ENCODE measurements around the gene SH3BP2. TPM values are rescaled to one million over a fixed set of nuclear protein-coding genes. Genes with fewer than 3 reads are reported as not detected.

The SH3BP2 gene
- total and polyA plus RNA-seq, 9 donors, result 20.9 to 34.8 (median 26.5) TPM

GRCh38 chr4:2859514-2859913 lies 66.6 kb downstream of the SH3BP2 start:
- Histone ChIP-seq H3K9me3 (replicated peaks; ENCODE audit: control insufficient read depth, low read depth, low read length) (no peaks in the 10 kb centered on the region), H3K27me3 (ENCODE audit: control insufficient read depth, insufficient read depth, low read length) (no peaks in the 10 kb centered on the region), H3K4me3 (ENCODE audit: low read length) (no peak overlapping the region), H3K4me1 (ENCODE audit: control insufficient read depth, insufficient read depth, low read length) (peaks cover 44% of the 10 kb centered on the region), H3K27ac (ENCODE audit: low read length) (peak overlapping the region; percentile 44), H3K36me3 (ENCODE audit: control insufficient read depth, insufficient read depth, low read length) (peaks cover 4% of the 10 kb centered on the region)
- no peak for DNase-seq
- no CpG with 5 or more reads among the region's 3 CpGs for WGBS (ENCODE audit: insufficient coverage)

GRCh38 chr4:2860391-2861348 lies 67.8 kb downstream of the SH3BP2 start:
- H3K27ac ChIP-seq (ENCODE audit: low read length), result peak overlapping the region; percentile 36
- H3K4me1 ChIP-seq (ENCODE audit: control insufficient read depth, insufficient read depth, low read length), result peaks cover 44% of the 10 kb centered on the region
- no peaks in the 10 kb centered on the region for H3K9me3 ChIP-seq (replicated peaks; ENCODE audit: control insufficient read depth, low read depth, low read length)
- no peak overlapping the region for H3K4me3 ChIP-seq (ENCODE audit: low read length)
- DNase-seq, result no peak
- WGBS (ENCODE audit: insufficient coverage), result 27% methylated on average over 1 of the region's 6 CpGs
- H3K27me3 ChIP-seq (ENCODE audit: control insufficient read depth, insufficient read depth, low read length), result no peaks in the 10 kb centered on the region
- no peaks in the 10 kb centered on the region for H3K36me3 ChIP-seq (ENCODE audit: control insufficient read depth, insufficient read depth, low read length)

GRCh38 chr4:2861631-2862436 lies 68.9 kb downstream of the SH3BP2 start:
- Histone ChIP-seq H3K4me1 (ENCODE audit: control insufficient read depth, insufficient read depth, low read length) (peaks cover 47% of the 10 kb centered on the region), H3K27me3 (ENCODE audit: control insufficient read depth, insufficient read depth, low read length) (no peaks in the 10 kb centered on the region), H3K9me3 (replicated peaks; ENCODE audit: control insufficient read depth, low read depth, low read length) (no peaks in the 10 kb centered on the region), H3K4me3 (ENCODE audit: low read length) (no peak overlapping the region), H3K27ac (ENCODE audit: low read length) (peak overlapping the region; percentile 15), H3K36me3 (ENCODE audit: control insufficient read depth, insufficient read depth, low read length) (peaks cover 1% of the 10 kb centered on the region)
- DNase-seq, result peak; percentile 65
- no CpG with 5 or more reads among the region's 4 CpGs for WGBS (ENCODE audit: insufficient coverage)

DNA sequence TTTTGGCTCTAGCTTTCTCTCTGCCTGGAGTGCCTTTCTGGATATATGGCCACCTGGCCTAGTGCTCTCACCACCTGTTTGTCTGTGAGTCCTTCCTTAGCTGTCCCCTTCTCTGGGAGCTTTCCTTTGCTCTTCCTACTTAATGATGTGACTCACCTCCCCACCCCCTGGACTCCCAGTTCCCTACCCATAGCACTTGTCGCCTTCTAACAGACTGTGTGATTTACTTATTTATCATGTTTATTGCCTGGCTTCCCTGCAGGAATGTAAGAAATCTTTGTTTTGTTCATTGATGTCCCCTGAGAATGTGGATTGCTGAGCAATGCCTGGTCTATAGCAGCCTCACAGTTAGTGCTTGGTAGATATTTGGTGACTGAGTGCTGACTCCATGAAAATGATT lies 69.6 kb downstream of the SH3BP2 start:
- Histone ChIP-seq H3K9me3 (replicated peaks; ENCODE audit: control insufficient read depth, low read depth, low read length) (no peaks in the 10 kb centered on the region), H3K27me3 (ENCODE audit: control insufficient read depth, insufficient read depth, low read length) (no peaks in the 10 kb centered on the region), H3K4me3 (ENCODE audit: low read length) (no peak overlapping the region), H3K27ac (ENCODE audit: low read length) (peak overlapping the region; percentile 8), H3K4me1 (ENCODE audit: control insufficient read depth, insufficient read depth, low read length) (peaks cover 54% of the 10 kb centered on the region), H3K36me3 (ENCODE audit: control insufficient read depth, insufficient read depth, low read length) (peaks cover 3% of the 10 kb centered on the region)
- no peak for DNase-seq
- WGBS (ENCODE audit: insufficient coverage), result no CpG with 5 or more reads among the region's 1 CpG

GRCh38 chr4:2863649-2864048 lies 70.8 kb downstream of the SH3BP2 start:
- Histone ChIP-seq H3K4me3 (ENCODE audit: low read length) (no peak overlapping the region), H3K4me1 (ENCODE audit: control insufficient read depth, insufficient read depth, low read length) (peaks cover 60% of the 10 kb centered on the region), H3K9me3 (replicated peaks; ENCODE audit: control insufficient read depth, low read depth, low read length) (no peaks in the 10 kb centered on the region), H3K27me3 (ENCODE audit: control insufficient read depth, insufficient read depth, low read length) (no peaks in the 10 kb centered on the region), H3K36me3 (ENCODE audit: control insufficient read depth, insufficient read depth, low read length) (peaks cover 7% of the 10 kb centered on the region), H3K27ac (ENCODE audit: low read length) (no peak overlapping the region)
- DNase-seq, result no peak

GRCh38 chr4:2865196-2865780 lies 72.4 kb downstream of the SH3BP2 start:
- H3K27me3 ChIP-seq (ENCODE audit: control insufficient read depth, insufficient read depth, low read length), result no peaks in the 10 kb centered on the region
- H3K36me3 ChIP-seq (ENCODE audit: control insufficient read depth, insufficient read depth, low read length), result peaks cover 7% of the 10 kb centered on the region
- H3K27ac ChIP-seq (ENCODE audit: low read length), result no peak overlapping the region
- no peaks in the 10 kb centered on the region for H3K9me3 ChIP-seq (replicated peaks; ENCODE audit: control insufficient read depth, low read depth, low read length)
- no CpG with 5 or more reads among the region's 2 CpGs for WGBS (ENCODE audit: insufficient coverage)
- peaks cover 61% of the 10 kb centered on the region for H3K4me1 ChIP-seq (ENCODE audit: control insufficient read depth, insufficient read depth, low read length)
- no peak for DNase-seq
- no peak overlapping the region for H3K4me3 ChIP-seq (ENCODE audit: low read length)

DNA sequence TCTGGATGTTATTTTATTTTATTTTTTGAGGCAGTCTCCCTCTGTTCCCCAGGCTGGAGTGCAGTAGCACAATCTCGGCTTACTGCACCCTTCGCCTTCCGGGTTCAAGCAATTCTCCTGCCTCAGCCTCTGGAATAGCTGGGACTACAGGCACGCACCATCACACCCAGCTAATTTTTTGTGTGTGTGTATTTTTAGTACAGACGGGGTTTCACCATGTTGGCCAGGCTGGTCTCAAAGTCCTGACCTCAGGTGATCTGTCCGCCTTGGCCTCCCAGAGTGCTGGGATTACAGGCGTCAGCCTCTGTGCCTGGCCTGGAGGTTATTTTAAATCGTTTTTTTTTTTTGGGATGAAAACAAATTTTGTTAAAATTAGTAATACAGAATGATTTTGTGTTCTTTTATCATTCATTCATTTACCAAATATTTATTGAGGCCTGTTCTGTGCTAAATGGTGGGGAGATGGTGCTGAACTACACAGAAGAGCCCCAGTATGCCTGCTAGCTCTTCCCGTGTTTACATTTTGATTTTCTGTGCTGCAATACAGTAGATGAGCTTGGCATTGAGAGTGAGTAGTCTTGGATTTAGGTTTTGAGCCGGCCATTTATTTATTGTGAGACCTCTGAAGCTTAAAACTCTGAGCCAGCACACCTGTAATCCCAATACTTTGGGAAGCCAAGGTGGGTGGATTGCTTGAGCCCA lies 73.4 kb downstream of the SH3BP2 start:
- 20% methylated on average over 1 of the region's 10 CpGs for WGBS (ENCODE audit: insufficient coverage)
- H3K4me3 ChIP-seq (ENCODE audit: low read length), result no peak overlapping the region
- H3K27ac ChIP-seq (ENCODE audit: low read length), result no peak overlapping the region
- peaks cover 54% of the 10 kb centered on the region for H3K4me1 ChIP-seq (ENCODE audit: control insufficient read depth, insufficient read depth, low read length)
- no peaks in the 10 kb centered on the region for H3K27me3 ChIP-seq (ENCODE audit: control insufficient read depth, insufficient read depth, low read length)
- H3K36me3 ChIP-seq (ENCODE audit: control insufficient read depth, insufficient read depth, low read length), result peaks cover 7% of the 10 kb centered on the region
- no peak for DNase-seq
- H3K9me3 ChIP-seq (replicated peaks; ENCODE audit: control insufficient read depth, low read depth, low read length), result no peaks in the 10 kb centered on the region

- peak overlapping the region; percentile 88 for H3K27ac ChIP-seq (ENCODE audit: low read length)
- H3K4me1 ChIP-seq (ENCODE audit: control insufficient read depth, insufficient read depth, low read length), result peaks cover 50% of the 10 kb centered on the region
- no peak overlapping the region for H3K4me3 ChIP-seq (ENCODE audit: low read length)
- H3K9me3 ChIP-seq (replicated peaks; ENCODE audit: control insufficient read depth, low read depth, low read length), result no peaks in the 10 kb centered on the region
- no peak for DNase-seq
- H3K27me3 ChIP-seq (ENCODE audit: control insufficient read depth, insufficient read depth, low read length), result no peaks in the 10 kb centered on the region
- peaks cover 7% of the 10 kb centered on the region for H3K36me3 ChIP-seq (ENCODE audit: control insufficient read depth, insufficient read depth, low read length)
- 89% methylated on average over 3 of the region's 5 CpGs for WGBS (ENCODE audit: insufficient coverage)
Measured at GRCh38 chr4:2866891-2867290, 74.0 kb downstream of the SH3BP2 start.

- peaks cover 42% of the 10 kb centered on the region for H3K4me1 ChIP-seq (ENCODE audit: control insufficient read depth, insufficient read depth, low read length)
- no peaks in the 10 kb centered on the region for H3K27me3 ChIP-seq (ENCODE audit: control insufficient read depth, insufficient read depth, low read length)
- H3K9me3 ChIP-seq (replicated peaks; ENCODE audit: control insufficient read depth, low read depth, low read length), result no peaks in the 10 kb centered on the region
- peak overlapping the region; percentile 88 for H3K27ac ChIP-seq (ENCODE audit: low read length)
- H3K4me3 ChIP-seq (ENCODE audit: low read length), result no peak overlapping the region
- peaks cover 7% of the 10 kb centered on the region for H3K36me3 ChIP-seq (ENCODE audit: control insufficient read depth, insufficient read depth, low read length)
- WGBS (ENCODE audit: insufficient coverage), result 12% methylated on average over 10 of the region's 10 CpGs
- peak; percentile 77 for DNase-seq
Measured at GRCh38 chr4:2867758-2868491, 75.0 kb downstream of the SH3BP2 start.

All from muscle of leg (tissue), 11 donors.